ENCODE results near the gene SIT1. TPM values are rescaled to one million over a fixed set of nuclear protein-coding genes. Genes with fewer than 3 reads are reported as not detected.

SIT1 gene
- total RNA-seq, 1 experiment from 2014 or later: not detected

- no peak overlapping the region for H3K4me3 Mint-ChIP-seq (ENCODE audit: low read depth, unreplicated experiment)
- no peak for DNase-seq
- H3K27me3 Mint-ChIP-seq (ENCODE audit: unreplicated experiment): no peaks in the 10 kb centered on the region
- H3K9me3 Mint-ChIP-seq (ENCODE audit: low read depth, unreplicated experiment): no peaks in the 10 kb centered on the region
- H3K4me1 Mint-ChIP-seq (ENCODE audit: low read depth, unreplicated experiment): no peaks in the 10 kb centered on the region
- no TSS peak for BruUV-seq (replicated peaks)
- intact Hi-C loops (cut with micrococcal nuclease; ENCODE audit: unreplicated experiment): no loop called here
- H3K27ac Mint-ChIP-seq (ENCODE audit: unreplicated experiment): no peak overlapping the region
- H3K36me3 Mint-ChIP-seq (ENCODE audit: insufficient read depth, unreplicated experiment): no peaks in the 10 kb centered on the region
- CTCF ChIA-PET: no interaction called here
- TF ChIP-seq, protein P1, sequence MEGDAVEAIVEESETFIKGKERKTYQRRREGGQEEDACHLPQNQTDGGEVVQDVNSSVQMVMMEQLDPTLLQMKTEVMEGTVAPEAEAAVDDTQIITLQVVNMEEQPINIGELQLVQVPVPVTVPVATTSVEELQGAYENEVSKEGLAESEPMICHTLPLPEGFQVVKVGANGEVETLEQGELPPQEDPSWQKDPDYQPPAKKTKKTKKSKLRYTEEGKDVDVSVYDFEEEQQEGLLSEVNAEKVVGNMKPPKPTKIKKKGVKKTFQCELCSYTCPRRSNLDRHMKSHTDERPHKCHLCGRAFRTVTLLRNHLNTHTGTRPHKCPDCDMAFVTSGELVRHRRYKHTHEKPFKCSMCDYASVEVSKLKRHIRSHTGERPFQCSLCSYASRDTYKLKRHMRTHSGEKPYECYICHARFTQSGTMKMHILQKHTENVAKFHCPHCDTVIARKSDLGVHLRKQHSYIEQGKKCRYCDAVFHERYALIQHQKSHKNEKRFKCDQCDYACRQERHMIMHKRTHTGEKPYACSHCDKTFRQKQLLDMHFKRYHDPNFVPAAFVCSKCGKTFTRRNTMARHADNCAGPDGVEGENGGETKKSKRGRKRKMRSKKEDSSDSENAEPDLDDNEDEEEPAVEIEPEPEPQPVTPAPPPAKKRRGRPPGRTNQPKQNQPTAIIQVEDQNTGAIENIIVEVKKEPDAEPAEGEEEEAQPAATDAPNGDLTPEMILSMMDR (IDR thresholded peaks at IDR 0.05; ENCODE audit: unreplicated experiment): no peak
Measured at GRCh38 chr9:35627575-35627974, 23.2 kb downstream of the SIT1 start.

DNA sequence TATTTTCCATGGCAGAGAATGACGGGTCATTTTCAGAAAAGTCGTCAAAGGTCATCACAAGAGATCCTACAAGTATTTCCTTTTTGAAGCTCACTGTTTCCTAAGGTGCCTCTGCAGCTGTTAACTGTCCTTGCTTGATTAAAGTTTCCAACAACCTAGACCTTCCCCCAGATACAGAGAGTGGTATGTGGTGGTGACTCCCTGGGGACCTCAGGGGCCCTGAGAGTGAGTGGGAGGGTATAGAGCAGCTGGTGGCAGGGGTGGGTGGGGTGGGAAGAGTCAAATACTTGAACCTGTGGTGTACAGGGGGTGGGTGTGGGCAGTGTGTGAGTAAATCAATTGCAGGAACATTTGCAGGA, 31.0 kb downstream of the SIT1 start:
- intact Hi-C loops (cut with micrococcal nuclease; ENCODE audit: unreplicated experiment): no loop called here
- H3K4me3 Mint-ChIP-seq (ENCODE audit: low read depth, unreplicated experiment): no peak overlapping the region
- no peak overlapping the region for H3K27ac Mint-ChIP-seq (ENCODE audit: unreplicated experiment)
- TF ChIP-seq, protein P1 (IDR thresholded peaks at IDR 0.05; ENCODE audit: unreplicated experiment): no peak
- CTCF ChIA-PET: no interaction called here
- H3K36me3 Mint-ChIP-seq (ENCODE audit: insufficient read depth, unreplicated experiment): no peaks in the 10 kb centered on the region
- DNase-seq: no peak
- no peaks in the 10 kb centered on the region for H3K9me3 Mint-ChIP-seq (ENCODE audit: low read depth, unreplicated experiment)
- BruUV-seq (replicated peaks): no TSS peak
- peaks cover 55% of the 10 kb centered on the region for H3K27me3 Mint-ChIP-seq (ENCODE audit: unreplicated experiment)
- H3K4me1 Mint-ChIP-seq (ENCODE audit: low read depth, unreplicated experiment): no peaks in the 10 kb centered on the region

DNA sequence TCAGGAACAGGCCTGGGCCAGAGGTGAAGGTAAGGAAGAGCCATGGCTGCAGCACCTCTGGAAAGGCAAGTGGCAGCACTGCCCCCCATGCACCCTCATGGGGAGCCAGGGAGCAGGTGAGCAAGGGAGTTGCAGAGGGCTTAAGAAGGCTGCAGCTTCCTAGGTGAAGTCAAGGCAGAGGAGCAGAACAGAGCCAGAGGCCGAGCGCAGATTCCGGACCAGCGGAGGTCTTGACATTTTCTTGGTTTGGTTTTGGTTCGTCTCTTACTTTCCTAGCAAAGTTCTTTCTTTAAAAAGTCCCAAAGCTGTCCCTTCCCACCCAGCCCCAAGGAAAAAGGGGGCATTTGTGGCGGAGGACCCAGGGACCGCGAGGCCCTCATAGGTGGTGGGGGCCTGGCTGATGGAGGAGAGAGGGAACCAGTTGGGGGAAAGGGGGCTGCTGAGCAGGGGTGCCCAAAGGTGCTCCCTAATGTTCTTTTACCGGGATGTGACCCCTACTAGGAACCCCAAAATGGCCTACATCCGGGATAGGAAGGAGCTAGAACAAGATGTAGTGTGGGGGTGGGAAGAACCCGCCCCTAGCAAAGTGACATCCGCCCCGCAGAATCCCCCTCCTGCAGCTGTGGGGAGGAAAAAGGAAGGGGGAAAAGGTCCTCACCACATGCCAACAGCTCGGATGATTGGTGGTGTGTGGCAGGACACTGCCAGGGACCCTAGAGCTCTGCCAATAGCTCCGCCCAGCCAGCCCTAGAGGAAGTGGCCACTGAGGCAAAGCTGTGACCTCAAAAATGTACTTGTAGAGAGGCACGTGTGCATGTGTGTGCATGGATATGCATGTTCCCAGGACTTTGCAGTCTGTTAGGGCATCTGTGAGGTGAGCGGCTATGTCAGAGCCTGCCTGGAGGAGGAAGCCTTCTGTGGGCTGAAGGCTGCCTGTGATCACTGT, 31.6 kb downstream of the SIT1 start:
- Mint-ChIP-seq H3K4me3 (ENCODE audit: low read depth, unreplicated experiment) (no peak overlapping the region), H3K4me1 (ENCODE audit: low read depth, unreplicated experiment) (no peaks in the 10 kb centered on the region), H3K27me3 (ENCODE audit: unreplicated experiment) (peaks cover 62% of the 10 kb centered on the region), H3K27ac (ENCODE audit: unreplicated experiment) (no peak overlapping the region), H3K36me3 (ENCODE audit: insufficient read depth, unreplicated experiment) (no peaks in the 10 kb centered on the region), H3K9me3 (ENCODE audit: low read depth, unreplicated experiment) (no peaks in the 10 kb centered on the region)
- no TSS peak for BruUV-seq (replicated peaks)
- TF ChIP-seq, protein P1 (IDR thresholded peaks at IDR 0.05; ENCODE audit: unreplicated experiment): no peak
- CTCF ChIA-PET: no interaction called here
- no peak for DNase-seq
- intact Hi-C loops (cut with micrococcal nuclease; ENCODE audit: unreplicated experiment): no loop called here

DNA sequence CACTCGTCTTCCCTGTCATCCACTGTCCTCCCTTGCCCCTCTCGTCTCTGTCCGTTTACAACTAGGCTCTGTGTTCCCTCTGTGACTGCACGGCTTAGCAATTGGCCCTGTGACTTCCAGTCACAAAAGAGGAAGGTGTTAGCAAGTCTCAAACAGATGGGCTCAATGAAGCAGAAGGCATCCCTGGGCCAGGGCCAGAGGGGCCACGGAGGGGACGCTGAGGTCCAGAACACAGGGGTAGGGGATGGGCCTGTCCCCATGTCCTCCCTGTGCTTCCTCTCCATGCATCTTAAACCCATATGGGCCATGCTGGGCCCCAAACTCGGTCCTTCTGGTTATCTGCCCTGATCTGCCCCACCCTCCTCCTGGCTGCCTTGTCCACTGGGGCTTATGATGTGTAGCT, 32.4 kb downstream of the SIT1 start, which contains the start of gene CD72:
TSS of gene CD72 (minus strand) at position 89 of the 403 bp plus-strand sequence. CDS start 110 bp downstream, outside the sequence.
- DNase-seq: no peak
- TF ChIP-seq, protein P1 (IDR thresholded peaks at IDR 0.05; ENCODE audit: unreplicated experiment): no peak
- peaks cover 70% of the 10 kb centered on the region for H3K27me3 Mint-ChIP-seq (ENCODE audit: unreplicated experiment)
- no TSS peak for BruUV-seq (replicated peaks)
- H3K9me3 Mint-ChIP-seq (ENCODE audit: low read depth, unreplicated experiment): no peaks in the 10 kb centered on the region
- H3K27ac Mint-ChIP-seq (ENCODE audit: unreplicated experiment): peak within 1 kb of the TSS; percentile 38
- intact Hi-C loops (cut with micrococcal nuclease; ENCODE audit: unreplicated experiment): no loop called here
- peak within 1 kb of the TSS; percentile 49 for H3K4me3 Mint-ChIP-seq (ENCODE audit: low read depth, unreplicated experiment)
- CTCF ChIA-PET: no interaction called here
- no peaks in the 10 kb centered on the region for H3K4me1 Mint-ChIP-seq (ENCODE audit: low read depth, unreplicated experiment)
- no peaks in the 10 kb centered on the region for H3K36me3 Mint-ChIP-seq (ENCODE audit: insufficient read depth, unreplicated experiment)
